Loucy (cell line): ENCODE results near the gene UNC45B.

ENCODE experiments used
- CTCF ChIP-seq: fragments of 200-600 bp; sonication (generic); conservative IDR thresholded peaks from 2 replicates; pipeline ENCODE4 v1.5.1; 2014; ENCODE audit warnings: mild to moderate bottlenecking, antibody characterized with exemption, low read length
- EZH2phosphoT487 ChIP-seq: fragments of 200-600 bp; IDR thresholded peaks from 2 replicates; pipeline ENCODE4 v1.6.1; 2018; ENCODE audit warnings: antibody characterized with exemption, mild to moderate bottlenecking, moderate library complexity, borderline replicate concordance

- TF ChIP-seq CTCF (no peak), EZH2phosphoT487 (no peak)
Measured at GRCh38 chr17:35144840-35145239, 2.8 kb upstream of the UNC45B start.
